Endothelial cell of umbilical vein (primary cell): ENCODE measurements around the gene ACO2.

Experiments
- EZH2 ChIP-seq: IDR thresholded peaks from 2 replicates; pipeline ENCODE4 v1.6.1; 2012; ENCODE audit warnings: borderline replicate concordance, low read depth, mild to moderate bottlenecking, moderate library complexity, low read length, inconsistent platforms; ENCODE audit not compliant: severe bottlenecking
- FOS ChIP-seq: IDR thresholded peaks from 2 replicates; pipeline ENCODE4 v1.6.1; 2011; ENCODE audit warnings: mild to moderate bottlenecking, low read length, moderate library complexity, borderline replicate concordance; ENCODE audit not compliant: insufficient read depth
- JUN ChIP-seq: IDR thresholded peaks from 2 replicates; pipeline ENCODE4 v1.6.1; 2011; ENCODE audit warnings: borderline replicate concordance, low read depth; ENCODE audit not compliant: insufficient read length, insufficient read depth
- MYC ChIP-seq: IDR thresholded peaks from one replicate; pipeline ENCODE4 v1.6.1; 2011; ENCODE audit warnings: mild to moderate bottlenecking, low read depth, low read length
- POLR2A ChIP-seq: IDR thresholded peaks from 2 replicates; pipeline ENCODE4 v1.6.1; 2012; ENCODE audit warnings: low read depth, mild to moderate bottlenecking, control low read depth, low read length
- POLR2AphosphoS5 ChIP-seq: IDR thresholded peaks from 2 replicates; pipeline ENCODE4 v1.6.1; 2012; ENCODE audit warnings: low read depth, mild to moderate bottlenecking, control low read depth, low read length, moderate library complexity; ENCODE audit not compliant: insufficient read depth
- TF ChIP-seq, protein P1 (sequence below): IDR thresholded peaks from 2 replicates; pipeline ENCODE4 v1.6.1; 2011; ENCODE audit not compliant: insufficient read depth, insufficient read length
- TF ChIP-seq, protein P2 (sequence below), 2 donors: IDR thresholded peaks; 1 replicate in 1 of 2; 2 replicates in 1 of 2; pipeline ENCODE4 v1.5.1; 2011; ENCODE audit warnings: low read length in 2 of 2, mild to moderate bottlenecking in 2 of 2, moderate library complexity in 2 of 2, control low read depth in 1 of 2, inconsistent platforms in 1 of 2, low read depth in 1 of 2; ENCODE audit not compliant: insufficient read depth in 1 of 2; ENCODE audit errors: extremely low read depth in 1 of 2

DNA sequence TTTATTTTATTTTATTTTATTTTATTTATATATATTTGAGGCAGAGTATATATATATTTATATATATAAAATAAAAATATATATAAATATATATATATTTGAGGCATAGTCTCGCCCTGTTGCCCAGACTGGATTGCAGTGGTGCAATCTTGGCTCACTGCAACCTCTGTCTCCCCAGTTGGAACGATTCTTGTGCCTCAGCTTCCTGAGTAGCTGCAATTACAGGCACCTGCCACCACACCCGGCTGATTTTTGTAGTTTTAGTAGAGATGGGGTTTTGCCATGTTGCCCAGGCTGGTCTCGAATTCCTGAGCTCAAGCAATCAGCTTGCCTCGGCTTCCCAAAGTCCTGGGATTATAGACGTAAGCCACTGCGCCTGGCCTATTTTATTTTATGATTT is 31.4 kb downstream of the ACO2 start:
- TF ChIP-seq, protein P1, sequence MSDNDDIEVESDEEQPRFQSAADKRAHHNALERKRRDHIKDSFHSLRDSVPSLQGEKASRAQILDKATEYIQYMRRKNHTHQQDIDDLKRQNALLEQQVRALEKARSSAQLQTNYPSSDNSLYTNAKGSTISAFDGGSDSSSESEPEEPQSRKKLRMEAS: no peak
- TF ChIP-seq POLR2A (no peak), EZH2 (no peak), JUN (no peak), FOS (no peak), POLR2AphosphoS5 (no peak), MYC (no peak)
- TF ChIP-seq, protein P2, sequence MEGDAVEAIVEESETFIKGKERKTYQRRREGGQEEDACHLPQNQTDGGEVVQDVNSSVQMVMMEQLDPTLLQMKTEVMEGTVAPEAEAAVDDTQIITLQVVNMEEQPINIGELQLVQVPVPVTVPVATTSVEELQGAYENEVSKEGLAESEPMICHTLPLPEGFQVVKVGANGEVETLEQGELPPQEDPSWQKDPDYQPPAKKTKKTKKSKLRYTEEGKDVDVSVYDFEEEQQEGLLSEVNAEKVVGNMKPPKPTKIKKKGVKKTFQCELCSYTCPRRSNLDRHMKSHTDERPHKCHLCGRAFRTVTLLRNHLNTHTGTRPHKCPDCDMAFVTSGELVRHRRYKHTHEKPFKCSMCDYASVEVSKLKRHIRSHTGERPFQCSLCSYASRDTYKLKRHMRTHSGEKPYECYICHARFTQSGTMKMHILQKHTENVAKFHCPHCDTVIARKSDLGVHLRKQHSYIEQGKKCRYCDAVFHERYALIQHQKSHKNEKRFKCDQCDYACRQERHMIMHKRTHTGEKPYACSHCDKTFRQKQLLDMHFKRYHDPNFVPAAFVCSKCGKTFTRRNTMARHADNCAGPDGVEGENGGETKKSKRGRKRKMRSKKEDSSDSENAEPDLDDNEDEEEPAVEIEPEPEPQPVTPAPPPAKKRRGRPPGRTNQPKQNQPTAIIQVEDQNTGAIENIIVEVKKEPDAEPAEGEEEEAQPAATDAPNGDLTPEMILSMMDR (IDR thresholded peaks at IDR 0.05; ENCODE audit: extremely low read depth in 1 of 2, insufficient read depth in 1 of 2, low read depth in 1 of 2, low read length in 2 of 2): no peak
